22Rv1 (cell line): ENCODE measurements around the gene ZNF423.

Experiments used
- CTCF ChIP-seq: fragments of 450-650 bp; IDR thresholded peaks from 2 replicates; pipeline ENCODE4 v1.5.1; 2017; ENCODE audit warnings: mild to moderate bottlenecking
- ZFX ChIP-seq: fragments of 450-650 bp; IDR thresholded peaks from 2 replicates; pipeline ENCODE4 v1.6.1; 2017; ENCODE audit warnings: antibody characterized with exemption, borderline replicate concordance

- no peak for TF ChIP-seq CTCF
- no peak for TF ChIP-seq ZFX
These were observed 416.9 kb downstream of the ZNF423 start for GRCh38 chr16:49439050-49439449.
